IMR-90 (cell line): Measurements from ENCODE around the gene RAB3GAP2. TPM values are rescaled to one million over a fixed set of nuclear protein-coding genes. Genes with fewer than 3 reads are reported as not detected.

Experiments
- ATAC-seq: fragments of 200-7000 bp; cut with Tn5 transposase; 2 replicates; pipeline ENCODE4 v1.9.1; 2020; ENCODE audit warnings: low read depth, mild to moderate bottlenecking, moderate library complexity
- BruUV-seq: library from RNA; stranded (reverse); fragments of 400-500 nt; replicated peaks from 2 replicates; lab custom pipeline; 2021; lab: Mats Ljungman, UMichigan
- CTCF ChIA-PET: fragments of 300-600 bp; formaldehyde crosslinking; extraction: SDS; loops from one replicate; lab custom pipeline; 2021; ENCODE audit warnings: antibody characterized with exemption; lab: Yijun Ruan, JAX
- POLR2A ChIA-PET: fragments of 300-600 bp; sonication (Branson Sonifier 250); formaldehyde crosslinking; loops from one replicate; lab custom pipeline; 2022; ENCODE audit warnings: antibody characterized with exemption; ENCODE audit not compliant: unreplicated experiment; lab: Charles Lee
- DNase-seq: peaks from one replicate; pipeline ENCODE4 v3.0.0; 2013
- H2AFZ ChIP-seq: replicated peaks from 2 replicates; pipeline ENCODE3; 2013; ENCODE audit warnings: low read length, mild to moderate bottlenecking; ENCODE audit not compliant: poor library complexity
- H2AK5ac ChIP-seq: 2 replicates; pipeline ENCODE4 v1.6.1; 2013; ENCODE audit warnings: low read depth, low read length, inconsistent platforms
- H2AK9ac ChIP-seq: replicated peaks from 2 replicates; pipeline ENCODE3; 2013; ENCODE audit warnings: mild to moderate bottlenecking, low read depth, low read length, moderate library complexity; ENCODE audit not compliant: poor library complexity
- H2BK120ac ChIP-seq: 2 replicates; pipeline ENCODE4 v1.6.1; 2013; ENCODE audit warnings: low read depth, low read length, inconsistent platforms
- H2BK15ac ChIP-seq: 3 replicates; pipeline ENCODE4 v1.6.1; 2013; ENCODE audit warnings: low read depth, low read length, inconsistent platforms
- H2BK20ac ChIP-seq: 2 replicates; pipeline ENCODE4 v1.6.1; 2013; ENCODE audit warnings: low read depth, mild to moderate bottlenecking, inconsistent platforms, low read length, moderate library complexity
- H2BK5ac ChIP-seq: 2 replicates; pipeline ENCODE4 v1.6.1; 2013; ENCODE audit warnings: mild to moderate bottlenecking, low read depth, low read length, inconsistent platforms; ENCODE audit not compliant: poor library complexity, severe bottlenecking
- H3K14ac ChIP-seq: replicated peaks from 2 replicates; pipeline ENCODE4 v1.6.1; 2013; ENCODE audit warnings: low read depth, low read length, inconsistent platforms
- H3K18ac ChIP-seq: 2 replicates; pipeline ENCODE4 v1.6.1; 2013; ENCODE audit warnings: low read depth, low read length, control low read depth
- H3K23ac ChIP-seq: 2 replicates; pipeline ENCODE4 v1.6.1; 2013; ENCODE audit warnings: low read depth, low read length, inconsistent platforms
- H3K27ac ChIP-seq: 2 replicates; pipeline ENCODE4 v1.5.1; 2013; ENCODE audit warnings: mild to moderate bottlenecking, control low read depth, low read length; ENCODE audit not compliant: insufficient read depth
- H3K27me3 ChIP-seq: 2 replicates; pipeline ENCODE4 v1.6.1; 2013; ENCODE audit warnings: low read length; ENCODE audit not compliant: control insufficient read depth, insufficient read depth
- H3K36me3 ChIP-seq: 2 replicates; pipeline ENCODE4 v1.6.1; 2013; ENCODE audit warnings: low read length, mixed read lengths; ENCODE audit not compliant: control insufficient read depth, insufficient read depth
- H3K4ac ChIP-seq: 2 replicates; pipeline ENCODE4 v1.6.1; 2013; ENCODE audit warnings: low read depth, low read length, inconsistent platforms
- H3K4me1 ChIP-seq: 2 replicates; pipeline ENCODE4 v1.6.1; 2013; ENCODE audit warnings: low read length, mixed read lengths; ENCODE audit not compliant: control insufficient read depth, insufficient read depth
- H3K4me2 ChIP-seq: 2 replicates; pipeline ENCODE4 v1.6.1; 2013; ENCODE audit warnings: low read depth, mild to moderate bottlenecking, control low read depth, low read length, moderate library complexity
- H3K4me3 ChIP-seq: 2 replicates; pipeline ENCODE4 v1.5.1; 2013; ENCODE audit warnings: low read depth, mild to moderate bottlenecking, control low read depth, low read length, moderate library complexity; ENCODE audit not compliant: insufficient read depth
- H3K56ac ChIP-seq: 2 replicates; pipeline ENCODE4 v1.6.1; 2013; ENCODE audit warnings: low read length, inconsistent platforms; ENCODE audit not compliant: insufficient read depth; ENCODE audit errors: extremely low read depth
- H3K79me1 ChIP-seq, 2 experiments: 2 replicates each; pipeline ENCODE4 v1.6.1; 2013; ENCODE audit warnings: low read length in 2 of 2, inconsistent platforms in 1 of 2, low read depth in 1 of 2
- H3K9ac ChIP-seq: 2 replicates; pipeline ENCODE4 v1.6.1; 2013; ENCODE audit warnings: low read depth, low read length, control low read depth
- H3K9me1 ChIP-seq: 2 replicates; pipeline ENCODE4 v1.6.1; 2013; ENCODE audit warnings: low read length, inconsistent platforms; ENCODE audit not compliant: insufficient read depth
- H3K9me3 ChIP-seq: 2 replicates; pipeline ENCODE4 v1.6.1; 2013; ENCODE audit warnings: low read length; ENCODE audit not compliant: control insufficient read depth, insufficient read depth
- H4K20me1 ChIP-seq: 2 replicates; pipeline ENCODE4 v1.6.1; 2013; ENCODE audit warnings: low read length, inconsistent platforms; ENCODE audit not compliant: insufficient read depth
- H4K5ac ChIP-seq: 2 replicates; pipeline ENCODE4 v1.6.1; 2013; ENCODE audit warnings: mild to moderate bottlenecking, low read depth, low read length, control low read depth
- H4K8ac ChIP-seq, 2 experiments: 2 replicates each; pipeline ENCODE4 v1.6.1; 2013; ENCODE audit warnings: low read depth in 2 of 2, low read length in 2 of 2, control low read depth in 1 of 2, inconsistent platforms in 1 of 2
- H4K91ac ChIP-seq: 2 replicates; pipeline ENCODE4 v1.6.1; 2013; ENCODE audit warnings: low read depth, low read length, inconsistent platforms; ENCODE audit not compliant: insufficient read depth
- BHLHE40 ChIP-seq: fragments of 150-350 bp; IDR thresholded peaks from 2 replicates; pipeline ENCODE4 v1.6.1; 2016; ENCODE audit warnings: mild to moderate bottlenecking, low read depth, low read length
- MAFK ChIP-seq: IDR thresholded peaks from 2 replicates; pipeline ENCODE4 v1.6.1; 2012; ENCODE audit warnings: low read depth, low read length, improper control_type of control experiment
- MAZ ChIP-seq: IDR thresholded peaks from 2 replicates; pipeline ENCODE4 v1.6.1; 2012; ENCODE audit warnings: low read depth, mild to moderate bottlenecking, low read length, improper control_type of control experiment, moderate library complexity, borderline replicate concordance
- RFX5 ChIP-seq: IDR thresholded peaks from 2 replicates; pipeline ENCODE4 v1.8.0; 2012; ENCODE audit warnings: low read depth, mild to moderate bottlenecking, low read length, moderate library complexity
- SMC3 ChIP-seq: fragments of 150-350 bp; IDR thresholded peaks from 2 replicates; pipeline ENCODE4 v1.6.1; 2016; ENCODE audit warnings: low read depth, mild to moderate bottlenecking, antibody characterized with exemption, low read length, moderate library complexity
- WGBS, 2 experiments: methylation state at CpG; one replicate each; pipeline versions ENCODE4 v1.1.5 to v1.1.7; 2013; ENCODE audit warnings: missing lambda C conversion rate in 2 of 2; ENCODE audit not compliant: insufficient read length in 1 of 2; ENCODE audit errors: extremely low coverage in 2 of 2; 5-methylcytosine and 5-hydroxymethylcytosine counted together
- dilution Hi-C: fragments of 300-500 bp; cut with HindIII; formaldehyde crosslinking; loops from one replicate; pipeline ENCODE4 v1.14.3; 2018; ENCODE audit warnings: low sequenced_read_pairs; ENCODE audit not compliant: unreplicated experiment
- in situ Hi-C: fragments of 300-500 bp; cut with MboI; formaldehyde crosslinking; loops from 3 replicates; pipeline ENCODE4 v1.14.3; 2019; ENCODE audit warnings: low sequenced_read_pairs, inconsistent platforms, mixed read lengths
- intact Hi-C: fragments of 100-400 bp; cut with micrococcal nuclease; formaldehyde crosslinking; loops from 2 replicates; pipeline ENCODE4 v1.10.0; 2022
- polyA plus RNA-seq, 3 experiments: library from polyadenylated mRNA; depleted of rRNA; stranded (reverse); fragments of >200 nt; gene quantifications; 2 replicates each; pipeline ENCODE4 v1.2.3, GENCODE V29; 2012; ENCODE audit warnings: low replicate concordance in 1 of 3
- total RNA-seq: library from RNA; depleted of rRNA; stranded (reverse); fragments of >200 nt; gene quantifications from 2 replicates; pipeline ENCODE4 v1.2.3, GENCODE V29; 2012

The RAB3GAP2 gene
- total and polyA plus RNA-seq, 2 of the 4 experiments (the other 2 are of a cell fraction): 12.3 to 37.8 TPM

GRCh38 chr1:220119043-220119512 is 153.2 kb downstream of the RAB3GAP2 start:
- in situ Hi-C loops (no loop called here), dilution Hi-C loops (no loop called here), intact Hi-C loops (loop anchor here (5.0 kb wide), 1 partner anchor 92 kb away; no protein-coding TSS in a partner anchor)
- Histone ChIP-seq H3K56ac (no peak overlapping the region), H2BK5ac (no peak overlapping the region), H3K4me3 (no peak overlapping the region), H3K4ac (no peak overlapping the region), H2BK20ac (no peak overlapping the region), H3K27ac (no peak overlapping the region), H2BK120ac (no peak overlapping the region), H4K91ac (no peak overlapping the region), H3K36me3 (peaks cover 11% of the 10 kb centered on the region), H3K9ac (no peak overlapping the region), H2AK5ac (no peak overlapping the region), H3K9me1 (peaks cover 7% of the 10 kb centered on the region; the same call in 1 of the 2 replicates), H4K5ac (no peak overlapping the region; the same call in 1 of the 2 replicates), H3K27me3 (no peaks in the 10 kb centered on the region), H2BK15ac (no peak overlapping the region), H2AFZ (no peak overlapping the region), H4K8ac (no peak overlapping the region), H3K18ac (no peak overlapping the region), H3K14ac (no peak overlapping the region), H2AK9ac (no peak overlapping the region), H3K4me1 (no peaks in the 10 kb centered on the region), H3K23ac (no peak overlapping the region), H4K20me1 (no peaks in the 10 kb centered on the region), H3K9me3 (no peaks in the 10 kb centered on the region), H3K79me1 (peaks cover 7% of the 10 kb centered on the region in 2 experiments; a peak in 1 of 4 replicates), H3K4me2 (no peak overlapping the region)
- TF ChIP-seq BHLHE40 (no peak), MAZ (no peak), RFX5 (no peak), SMC3 (no peak), MAFK (no peak)
- DNase-seq (peak; percentile 21), ATAC-seq (no peak)
- ChIA-PET POLR2A (no interaction called here), CTCF (no interaction called here)
- no TSS peak for BruUV-seq
- WGBS, 2 experiments: 85% methylated on average over 4 of the region's 6 CpGs; no CpG with 5 or more reads in 1 of the 2 experiments
